Measurements from ENCODE around the gene SULT1C3. TPM values are rescaled to one million over a fixed set of nuclear protein-coding genes. Genes with fewer than 3 reads are reported as not detected.

The SULT1C3 gene
- total RNA-seq, 3 donors from 2014 or later: 0.66 to 2.0 TPM; not detected in 1

DNA sequence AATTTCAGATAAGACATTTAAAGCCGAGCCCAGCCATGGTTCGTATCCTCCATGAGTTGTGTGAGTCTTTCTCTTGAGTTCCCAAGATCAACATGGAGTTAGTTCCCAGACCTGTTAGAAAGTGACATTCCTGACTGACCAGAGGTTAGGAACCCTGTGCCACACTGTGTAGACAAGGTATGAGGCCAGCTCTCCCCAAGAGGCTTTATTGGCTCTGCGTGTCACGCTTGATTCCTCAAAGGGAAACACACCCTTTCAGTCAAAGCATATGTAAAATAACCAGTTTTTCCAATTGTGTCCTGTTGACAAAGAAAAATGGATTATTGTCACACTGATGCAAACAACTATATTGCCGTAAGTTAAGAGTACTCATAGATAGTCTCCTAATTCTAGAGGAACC lies 1.2 kb downstream of the SULT1C3 start:
- TF ChIP-seq, protein P1, sequence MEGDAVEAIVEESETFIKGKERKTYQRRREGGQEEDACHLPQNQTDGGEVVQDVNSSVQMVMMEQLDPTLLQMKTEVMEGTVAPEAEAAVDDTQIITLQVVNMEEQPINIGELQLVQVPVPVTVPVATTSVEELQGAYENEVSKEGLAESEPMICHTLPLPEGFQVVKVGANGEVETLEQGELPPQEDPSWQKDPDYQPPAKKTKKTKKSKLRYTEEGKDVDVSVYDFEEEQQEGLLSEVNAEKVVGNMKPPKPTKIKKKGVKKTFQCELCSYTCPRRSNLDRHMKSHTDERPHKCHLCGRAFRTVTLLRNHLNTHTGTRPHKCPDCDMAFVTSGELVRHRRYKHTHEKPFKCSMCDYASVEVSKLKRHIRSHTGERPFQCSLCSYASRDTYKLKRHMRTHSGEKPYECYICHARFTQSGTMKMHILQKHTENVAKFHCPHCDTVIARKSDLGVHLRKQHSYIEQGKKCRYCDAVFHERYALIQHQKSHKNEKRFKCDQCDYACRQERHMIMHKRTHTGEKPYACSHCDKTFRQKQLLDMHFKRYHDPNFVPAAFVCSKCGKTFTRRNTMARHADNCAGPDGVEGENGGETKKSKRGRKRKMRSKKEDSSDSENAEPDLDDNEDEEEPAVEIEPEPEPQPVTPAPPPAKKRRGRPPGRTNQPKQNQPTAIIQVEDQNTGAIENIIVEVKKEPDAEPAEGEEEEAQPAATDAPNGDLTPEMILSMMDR (IDR thresholded peaks at IDR 0.05): no peak
- TF ChIP-seq POLR2A (IDR thresholded peaks at IDR 0.05): no peak
- TF ChIP-seq POLR2AphosphoS5 (IDR thresholded peaks at IDR 0.05): no peak
- intact Hi-C loops (cut with DNase I; ENCODE audit: low total_unique reads): no loop called here
- Histone ChIP-seq H3K27ac (no peak overlapping the region), H3K36me3 (no peaks in the 10 kb centered on the region), H3K27me3 (no peaks in the 10 kb centered on the region), H3K4me3 (no peak overlapping the region), H3K4me1 (no peaks in the 10 kb centered on the region), H3K9me3 (peaks cover 6 to 11% of the 10 kb centered on the region in 2 donors)
- no peak for DNase-seq (ENCODE audit: low spot score in 2 of 2)

DNA sequence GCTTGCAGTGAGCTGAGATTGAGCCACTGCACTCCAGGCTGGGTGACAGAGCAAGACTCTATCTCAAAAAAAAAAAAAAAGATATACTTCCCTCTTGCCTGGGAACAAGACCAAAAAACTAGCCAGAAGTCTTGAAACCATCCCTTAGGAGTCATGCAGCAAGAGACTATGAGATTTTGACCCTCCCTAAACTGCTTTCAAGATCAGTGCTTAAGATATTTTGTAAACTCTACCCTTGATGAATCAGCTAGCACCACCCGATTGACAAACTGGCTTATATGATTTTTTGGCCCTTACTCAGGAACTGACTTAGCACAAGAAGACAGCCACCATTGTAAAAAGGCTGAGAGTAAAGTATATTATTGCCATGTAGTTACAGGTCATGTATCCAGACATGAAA lies 3.8 kb downstream of the SULT1C3 start:
- no peaks in the 10 kb centered on the region for H3K36me3 ChIP-seq

DNA sequence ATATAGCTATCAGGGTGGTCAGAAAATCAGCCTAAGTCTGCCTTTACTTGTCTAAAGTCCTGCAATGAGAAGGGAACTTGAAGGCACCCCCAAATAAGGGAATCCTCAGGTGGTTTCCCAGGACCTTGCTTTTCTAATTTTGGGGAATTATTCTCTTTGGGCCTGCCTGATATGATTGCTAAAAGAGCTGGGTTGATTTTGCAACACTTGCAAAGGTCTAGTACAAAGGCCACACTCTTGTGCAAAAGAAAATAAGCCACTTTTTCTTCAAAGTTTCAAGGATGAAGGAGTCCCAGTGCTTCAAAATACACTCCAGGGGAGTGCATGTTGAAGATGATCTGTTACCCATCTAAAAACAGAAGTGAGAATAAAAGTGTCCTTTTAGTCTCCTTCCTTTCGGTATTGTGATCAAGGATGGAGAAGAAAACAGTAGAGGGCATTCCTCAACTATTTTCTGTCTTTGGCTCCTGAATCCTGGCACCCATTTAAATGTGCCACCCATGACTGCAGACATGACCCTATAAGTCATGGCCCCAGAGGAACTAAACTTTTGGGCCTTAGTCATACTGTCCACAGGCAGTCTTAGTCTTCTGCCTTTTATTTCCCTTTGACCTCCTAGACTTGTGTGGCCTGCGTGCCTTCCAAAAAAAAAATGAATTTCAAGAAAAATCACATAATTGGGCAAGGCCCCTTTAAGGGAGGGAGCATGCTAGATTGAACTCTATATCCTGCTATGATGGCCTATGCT lies 5.1 kb downstream of the SULT1C3 start:
- TF ChIP-seq POLR2AphosphoS5 (IDR thresholded peaks at IDR 0.05) (no peak), POLR2A (IDR thresholded peaks at IDR 0.05) (no peak)
- TF ChIP-seq, protein P1 (IDR thresholded peaks at IDR 0.05): no peak
- H3K27ac ChIP-seq: no peak overlapping the region
- no peaks in the 10 kb centered on the region for H3K36me3 ChIP-seq
- intact Hi-C loops (cut with DNase I; ENCODE audit: low total_unique reads): no loop called here
- peaks cover 0 to 6% of the 10 kb centered on the region in 2 donors for H3K9me3 ChIP-seq
- H3K27me3 ChIP-seq: no peaks in the 10 kb centered on the region
- no peaks in the 10 kb centered on the region for H3K4me1 ChIP-seq
- no peak for DNase-seq (ENCODE audit: low spot score in 2 of 2)
- H3K4me3 ChIP-seq: no peak overlapping the region

More for the DNA sequence above, 3.8 kb downstream of the SULT1C3 start:
- intact Hi-C loops (cut with DNase I; ENCODE audit: low total_unique reads): no loop called here
- Histone ChIP-seq H3K4me1 (no peaks in the 10 kb centered on the region), H3K9me3 (peaks cover 0 to 6% of the 10 kb centered on the region in 2 donors), H3K27me3 (no peaks in the 10 kb centered on the region), H3K4me3 (no peak overlapping the region), H3K27ac (no peak overlapping the region)
- TF ChIP-seq POLR2A (IDR thresholded peaks at IDR 0.05) (no peak), POLR2AphosphoS5 (IDR thresholded peaks at IDR 0.05) (no peak)
- TF ChIP-seq, protein P1 (IDR thresholded peaks at IDR 0.05): no peak
- DNase-seq (ENCODE audit: low spot score in 2 of 2): no peak

DNA sequence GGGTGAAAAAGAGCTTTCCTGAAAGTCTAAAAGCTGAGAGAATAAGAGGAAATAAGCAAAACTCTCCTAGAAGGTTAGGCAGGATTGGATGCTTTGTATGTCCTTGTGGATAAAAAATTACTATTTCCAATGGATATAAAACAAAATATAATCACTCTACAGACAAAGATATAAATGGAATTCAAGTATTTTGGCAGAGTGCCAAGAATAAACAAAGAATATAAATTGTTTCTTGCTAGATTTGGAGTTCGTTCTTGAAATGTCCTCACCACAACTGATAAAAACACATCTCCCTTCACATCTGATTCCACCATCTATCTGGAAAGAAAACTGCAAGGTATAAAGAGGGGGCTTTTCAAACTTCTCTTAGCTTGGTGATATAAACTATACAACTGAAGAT lies 13.3 kb downstream of the SULT1C3 start:
- intact Hi-C loops (cut with DNase I; ENCODE audit: low total_unique reads): no loop called here

More for the DNA sequence above, 13.3 kb downstream of the SULT1C3 start:
- Histone ChIP-seq H3K9me3 (no peaks in the 10 kb centered on the region), H3K4me1 (no peaks in the 10 kb centered on the region), H3K4me3 (no peak overlapping the region), H3K27me3 (no peaks in the 10 kb centered on the region), H3K36me3 (no peaks in the 10 kb centered on the region), H3K27ac (no peak overlapping the region)
- no peak for DNase-seq (ENCODE audit: low spot score in 2 of 2)
- no peak for TF ChIP-seq POLR2A (IDR thresholded peaks at IDR 0.05)
- TF ChIP-seq, protein P1 (IDR thresholded peaks at IDR 0.05): no peak
- TF ChIP-seq POLR2AphosphoS5 (IDR thresholded peaks at IDR 0.05): no peak
